ENCODE data around the gene KRTAP19-8.

- TF ChIP-seq CTCF (IDR thresholded peaks at IDR 0.05; ENCODE audit: low read depth, low read length) (no peak), EZH2phosphoT487 (IDR thresholded peaks at IDR 0.05; ENCODE audit: low read depth) (no peak)
Observed at GRCh38 chr21:31038376-31038775, at the start of gene KRTAP19-8.
